Fibroblast of lung (primary cell): ENCODE measurements around the gene SLC5A1. TPM values are rescaled to one million over a fixed set of nuclear protein-coding genes. Genes with fewer than 3 reads are reported as not detected.
A peak's percentile ranks its signal among the peaks of the same experiment; 100 is the strongest.

Experiments
- DNase-seq, 2 donors: peaks; one replicate each; pipeline versions ENCODE4 v3.0.0 to v3.0.0-alpha.2; 2010; ENCODE audit warnings: low read depth in 2 of 2
- H2AFZ ChIP-seq: 2 replicates; pipeline ENCODE4 v1.5.1; 2012; ENCODE audit warnings: low read length, control low read depth, inconsistent platforms
- H3K27ac ChIP-seq: 2 replicates; pipeline ENCODE4 v1.5.1; 2011; ENCODE audit warnings: low read length, control low read depth; ENCODE audit not compliant: insufficient read depth
- H3K27me3 ChIP-seq: 2 replicates; pipeline ENCODE4 v1.5.1; 2011; ENCODE audit warnings: mild to moderate bottlenecking, low read length; ENCODE audit not compliant: control insufficient read depth, insufficient read depth
- H3K36me3 ChIP-seq: 2 replicates; pipeline ENCODE4 v1.5.1; 2011; ENCODE audit warnings: low read length; ENCODE audit not compliant: control insufficient read depth, insufficient read depth
- H3K4me1 ChIP-seq: 2 replicates; pipeline ENCODE4 v1.5.1; 2011; ENCODE audit warnings: low read length; ENCODE audit not compliant: control insufficient read depth, insufficient read depth; ENCODE audit errors: extremely low read depth
- H3K4me2 ChIP-seq: 2 replicates; pipeline ENCODE4 v1.5.1; 2011; ENCODE audit warnings: low read length, control low read depth; ENCODE audit not compliant: insufficient read depth; ENCODE audit errors: extremely low read depth
- H3K4me3 ChIP-seq, 4 experiments: fragments of 200-600 bp in 1 of 4; sonication (generic) in 1 of 4; replicated peaks in 1 of 4; 2 replicates each; pipeline ENCODE4 v1.5.1; 2011 to 2016; ENCODE audit warnings: low read length in 4 of 4, low read depth in 3 of 4, mild to moderate bottlenecking in 3 of 4, control low read depth in 2 of 4, inconsistent platforms in 1 of 4, mixed read lengths in 1 of 4; ENCODE audit not compliant: insufficient read depth in 1 of 4; ENCODE audit errors: control extremely low read depth in 1 of 4
- H3K79me2 ChIP-seq: 2 replicates; pipeline ENCODE4 v1.5.1; 2012; ENCODE audit warnings: mild to moderate bottlenecking, low read length, inconsistent platforms; ENCODE audit not compliant: control insufficient read depth, insufficient read depth
- H3K9ac ChIP-seq: 2 replicates; pipeline ENCODE4 v1.5.1; 2011; ENCODE audit warnings: mild to moderate bottlenecking, low read length, control low read depth; ENCODE audit not compliant: insufficient read depth
- H3K9me3 ChIP-seq: 2 replicates; pipeline ENCODE4 v1.5.1; 2012; ENCODE audit warnings: low read depth, low read length; ENCODE audit not compliant: control insufficient read depth, insufficient read depth
- H4K20me1 ChIP-seq: 2 replicates; pipeline ENCODE4 v1.5.1; 2011; ENCODE audit warnings: low read length; ENCODE audit not compliant: control insufficient read depth, insufficient read depth; ENCODE audit errors: extremely low read depth
- EZH2 ChIP-seq: IDR thresholded peaks from 2 replicates; pipeline ENCODE4 v1.5.1; 2012; ENCODE audit warnings: low read length, control low read depth, mild to moderate bottlenecking; ENCODE audit errors: missing control alignments
- polyA plus RNA-seq, 2 donors: library from polyadenylated mRNA; depleted of rRNA in 1 of 2; stranded (reverse) in 1 of 2; unstranded in 1 of 2; fragments of >200 nt; gene quantifications; 2 replicates each; pipeline ENCODE4 v1.2.1, GENCODE V29; 2011 to 2012; ENCODE audit warnings: missing spikeins in 1 of 2
- total RNA-seq: library from RNA; depleted of rRNA; stranded (reverse); fragments of >200 nt; gene quantifications from 2 replicates; pipeline ENCODE4 v1.2.1, GENCODE V29; 2014
- TF ChIP-seq, protein P1 (sequence below), 2 donors: IDR thresholded peaks in 1 of 2; conservative IDR thresholded peaks in 1 of 2; 1 replicate in 1 of 2; 2 replicates in 1 of 2; pipeline ENCODE4 v1.5.1; 2011 to 2012; ENCODE audit warnings: low read length in 2 of 2, control low read depth in 1 of 2, inconsistent platforms in 1 of 2, low read depth in 1 of 2, mild to moderate bottlenecking in 1 of 2

SLC5A1 gene
- total and polyA plus RNA-seq, 2 donors (not counting 1 experiment from before 2014, with no cell fraction given): not detected

GRCh38 chr22:32077151-32077550 is 34.1 kb downstream of the SLC5A1 start:
- TF ChIP-seq, protein P1, sequence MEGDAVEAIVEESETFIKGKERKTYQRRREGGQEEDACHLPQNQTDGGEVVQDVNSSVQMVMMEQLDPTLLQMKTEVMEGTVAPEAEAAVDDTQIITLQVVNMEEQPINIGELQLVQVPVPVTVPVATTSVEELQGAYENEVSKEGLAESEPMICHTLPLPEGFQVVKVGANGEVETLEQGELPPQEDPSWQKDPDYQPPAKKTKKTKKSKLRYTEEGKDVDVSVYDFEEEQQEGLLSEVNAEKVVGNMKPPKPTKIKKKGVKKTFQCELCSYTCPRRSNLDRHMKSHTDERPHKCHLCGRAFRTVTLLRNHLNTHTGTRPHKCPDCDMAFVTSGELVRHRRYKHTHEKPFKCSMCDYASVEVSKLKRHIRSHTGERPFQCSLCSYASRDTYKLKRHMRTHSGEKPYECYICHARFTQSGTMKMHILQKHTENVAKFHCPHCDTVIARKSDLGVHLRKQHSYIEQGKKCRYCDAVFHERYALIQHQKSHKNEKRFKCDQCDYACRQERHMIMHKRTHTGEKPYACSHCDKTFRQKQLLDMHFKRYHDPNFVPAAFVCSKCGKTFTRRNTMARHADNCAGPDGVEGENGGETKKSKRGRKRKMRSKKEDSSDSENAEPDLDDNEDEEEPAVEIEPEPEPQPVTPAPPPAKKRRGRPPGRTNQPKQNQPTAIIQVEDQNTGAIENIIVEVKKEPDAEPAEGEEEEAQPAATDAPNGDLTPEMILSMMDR (conservative IDR thresholded peaks at IDR 0.05 in 1 of 2, IDR thresholded peaks at IDR 0.05 in 1 of 2; ENCODE audit: low read depth in 1 of 2, low read length in 2 of 2): no peak
- TF ChIP-seq EZH2: no peak

DNA sequence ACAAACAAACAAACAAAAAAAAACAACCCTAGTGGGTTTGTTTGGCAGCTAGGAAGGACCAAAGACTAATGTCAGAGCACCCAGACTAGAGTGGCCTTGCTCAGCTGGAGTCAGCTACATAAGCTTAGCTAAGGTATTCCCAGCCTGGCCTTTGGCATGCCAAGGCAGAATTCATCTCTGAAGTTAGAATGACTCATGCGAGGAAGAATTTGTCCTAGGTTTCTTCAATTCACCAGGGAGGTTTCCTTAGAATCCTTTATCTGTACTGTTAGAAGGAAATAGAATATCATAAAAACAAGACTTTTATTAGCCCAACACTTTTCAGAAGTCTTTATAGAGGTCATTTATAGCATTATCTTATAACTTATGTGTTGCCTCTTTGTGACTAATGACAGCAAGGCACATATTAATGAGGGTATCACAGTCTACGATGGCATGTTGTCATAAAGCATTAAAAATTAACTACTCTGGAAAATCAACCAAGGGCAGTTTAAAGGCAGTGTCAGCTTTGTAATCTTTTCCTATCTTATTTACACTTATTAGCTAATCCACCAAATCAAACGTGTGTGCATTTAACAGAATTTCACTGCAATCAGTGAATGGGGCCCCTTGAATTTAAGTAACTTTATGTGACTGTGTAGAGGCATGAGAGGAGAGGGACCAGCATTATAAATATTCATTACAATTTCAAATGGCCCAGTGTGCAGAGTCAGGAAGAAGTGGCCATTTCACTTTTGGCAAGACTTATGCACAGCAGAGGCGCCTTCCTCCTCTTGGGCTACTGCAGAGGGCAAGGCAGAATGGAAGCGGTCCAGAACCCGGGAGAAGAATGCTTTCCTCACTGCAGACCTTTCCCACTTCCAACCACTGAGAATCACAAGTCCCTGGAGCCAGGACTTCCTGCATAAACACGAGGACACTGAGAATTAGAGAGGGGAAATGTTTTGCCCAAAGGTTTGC is 36.3 kb downstream of the SLC5A1 start:
- H3K36me3 ChIP-seq: no peaks in the 10 kb centered on the region
- H3K4me2 ChIP-seq: no peak overlapping the region
- no peaks in the 10 kb centered on the region for H3K9me3 ChIP-seq
- no peak overlapping the region for H3K9ac ChIP-seq
- H3K27ac ChIP-seq: no peak overlapping the region
- H3K4me3 ChIP-seq: no peak overlapping the region
- no peak overlapping the region for H2AFZ ChIP-seq
- no peaks in the 10 kb centered on the region for H3K79me2 ChIP-seq
- H3K27me3 ChIP-seq: peaks cover 2% of the 10 kb centered on the region
- TF ChIP-seq, protein P1 (conservative IDR thresholded peaks at IDR 0.05 in 1 of 2, IDR thresholded peaks at IDR 0.05 in 1 of 2; ENCODE audit: low read depth in 1 of 2, low read length in 2 of 2): no peak
- TF ChIP-seq EZH2: no peak
- no peaks in the 10 kb centered on the region for H4K20me1 ChIP-seq
- DNase-seq: peak; percentile 16 to 85
- H3K4me1 ChIP-seq: no peaks in the 10 kb centered on the region

More at GRCh38 chr22:32077151-32077550, 34.1 kb downstream of the SLC5A1 start:
- Histone ChIP-seq H3K4me2 (no peak overlapping the region), H3K9me3 (no peaks in the 10 kb centered on the region), H3K79me2 (no peaks in the 10 kb centered on the region), H2AFZ (no peak overlapping the region), H4K20me1 (no peaks in the 10 kb centered on the region), H3K4me3 (no peak overlapping the region), H3K4me1 (no peaks in the 10 kb centered on the region), H3K27me3 (peaks cover 2% of the 10 kb centered on the region), H3K36me3 (no peaks in the 10 kb centered on the region), H3K9ac (no peak overlapping the region), H3K27ac (no peak overlapping the region)
- DNase-seq: no peak

- Histone ChIP-seq H3K9ac (no peak overlapping the region), H4K20me1 (no peaks in the 10 kb centered on the region), H3K4me2 (no peak overlapping the region), H3K4me1 (no peaks in the 10 kb centered on the region), H3K9me3 (no peaks in the 10 kb centered on the region), H3K79me2 (no peaks in the 10 kb centered on the region), H3K27me3 (no peaks in the 10 kb centered on the region), H2AFZ (no peak overlapping the region), H3K36me3 (no peaks in the 10 kb centered on the region), H3K27ac (no peak overlapping the region), H3K4me3 (no peak overlapping the region)
- no peak for TF ChIP-seq EZH2
- TF ChIP-seq, protein P1 (conservative IDR thresholded peaks at IDR 0.05 in 1 of 2, IDR thresholded peaks at IDR 0.05 in 1 of 2; ENCODE audit: low read depth in 1 of 2, low read length in 2 of 2): peak; percentile 69 to 78
- DNase-seq: peak; percentile 44 to 60
Measured at GRCh38 chr22:32080904-32081303, 37.8 kb downstream of the SLC5A1 start.
